ENCODE results near the gene STS. TPM values are rescaled to one million over a fixed set of nuclear protein-coding genes. Genes with fewer than 3 reads are reported as not detected.

The STS gene
- total RNA-seq, 4 donors from 2014 or later, result 5.4 to 9.3 (median 6.7) TPM

DNA sequence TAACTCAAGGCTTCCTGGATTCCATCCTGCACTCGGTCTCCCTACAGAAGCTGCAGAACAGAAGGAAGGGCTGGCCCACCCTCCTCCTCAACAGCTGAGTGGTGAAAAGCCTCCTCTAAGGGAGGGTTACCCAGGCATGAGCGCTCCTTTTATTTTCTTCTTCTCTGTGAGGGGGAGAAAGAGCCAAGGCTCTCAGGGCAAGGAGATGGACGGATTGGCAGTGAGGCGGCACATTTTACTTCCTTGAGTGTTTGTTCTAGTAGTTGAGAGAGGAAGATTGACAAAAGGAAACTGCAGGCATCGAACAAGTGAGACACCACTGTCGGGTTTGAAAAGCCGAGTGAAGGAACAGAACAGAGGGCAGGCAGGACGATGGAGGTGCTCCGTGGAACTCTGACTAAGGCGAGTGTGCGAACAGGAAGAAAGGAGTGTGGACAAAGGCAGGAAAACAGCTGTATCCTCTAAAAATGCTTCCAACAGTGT is 38.4 kb upstream of the STS start:
- Histone ChIP-seq H3K27me3 (no peaks in the 10 kb centered on the region), H3K4me1 (peaks cover 8 to 21% of the 10 kb centered on the region in 2 donors), H3K4me3 (replicated peaks in 1 of 3) (no peak overlapping the region), H3K9me3 (no peaks in the 10 kb centered on the region), H3K36me3 (peaks cover 0 to under 1% of the 10 kb centered on the region in 2 donors), H3K27ac (peak overlapping the region; percentile 8 to 61 (median 22))
- DNase-seq, result peak; percentile 30 to 34
- TF ChIP-seq, protein P1, sequence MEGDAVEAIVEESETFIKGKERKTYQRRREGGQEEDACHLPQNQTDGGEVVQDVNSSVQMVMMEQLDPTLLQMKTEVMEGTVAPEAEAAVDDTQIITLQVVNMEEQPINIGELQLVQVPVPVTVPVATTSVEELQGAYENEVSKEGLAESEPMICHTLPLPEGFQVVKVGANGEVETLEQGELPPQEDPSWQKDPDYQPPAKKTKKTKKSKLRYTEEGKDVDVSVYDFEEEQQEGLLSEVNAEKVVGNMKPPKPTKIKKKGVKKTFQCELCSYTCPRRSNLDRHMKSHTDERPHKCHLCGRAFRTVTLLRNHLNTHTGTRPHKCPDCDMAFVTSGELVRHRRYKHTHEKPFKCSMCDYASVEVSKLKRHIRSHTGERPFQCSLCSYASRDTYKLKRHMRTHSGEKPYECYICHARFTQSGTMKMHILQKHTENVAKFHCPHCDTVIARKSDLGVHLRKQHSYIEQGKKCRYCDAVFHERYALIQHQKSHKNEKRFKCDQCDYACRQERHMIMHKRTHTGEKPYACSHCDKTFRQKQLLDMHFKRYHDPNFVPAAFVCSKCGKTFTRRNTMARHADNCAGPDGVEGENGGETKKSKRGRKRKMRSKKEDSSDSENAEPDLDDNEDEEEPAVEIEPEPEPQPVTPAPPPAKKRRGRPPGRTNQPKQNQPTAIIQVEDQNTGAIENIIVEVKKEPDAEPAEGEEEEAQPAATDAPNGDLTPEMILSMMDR (IDR thresholded peaks at IDR 0.05), result no peak
- no peak for TF ChIP-seq POLR2A (IDR thresholded peaks at IDR 0.05)
- WGBS, 2 donors, result 11 to 20% methylated on average over 10 of the region's 11 CpGs
- intact Hi-C loops (cut with DNase I), result no loop called here

DNA sequence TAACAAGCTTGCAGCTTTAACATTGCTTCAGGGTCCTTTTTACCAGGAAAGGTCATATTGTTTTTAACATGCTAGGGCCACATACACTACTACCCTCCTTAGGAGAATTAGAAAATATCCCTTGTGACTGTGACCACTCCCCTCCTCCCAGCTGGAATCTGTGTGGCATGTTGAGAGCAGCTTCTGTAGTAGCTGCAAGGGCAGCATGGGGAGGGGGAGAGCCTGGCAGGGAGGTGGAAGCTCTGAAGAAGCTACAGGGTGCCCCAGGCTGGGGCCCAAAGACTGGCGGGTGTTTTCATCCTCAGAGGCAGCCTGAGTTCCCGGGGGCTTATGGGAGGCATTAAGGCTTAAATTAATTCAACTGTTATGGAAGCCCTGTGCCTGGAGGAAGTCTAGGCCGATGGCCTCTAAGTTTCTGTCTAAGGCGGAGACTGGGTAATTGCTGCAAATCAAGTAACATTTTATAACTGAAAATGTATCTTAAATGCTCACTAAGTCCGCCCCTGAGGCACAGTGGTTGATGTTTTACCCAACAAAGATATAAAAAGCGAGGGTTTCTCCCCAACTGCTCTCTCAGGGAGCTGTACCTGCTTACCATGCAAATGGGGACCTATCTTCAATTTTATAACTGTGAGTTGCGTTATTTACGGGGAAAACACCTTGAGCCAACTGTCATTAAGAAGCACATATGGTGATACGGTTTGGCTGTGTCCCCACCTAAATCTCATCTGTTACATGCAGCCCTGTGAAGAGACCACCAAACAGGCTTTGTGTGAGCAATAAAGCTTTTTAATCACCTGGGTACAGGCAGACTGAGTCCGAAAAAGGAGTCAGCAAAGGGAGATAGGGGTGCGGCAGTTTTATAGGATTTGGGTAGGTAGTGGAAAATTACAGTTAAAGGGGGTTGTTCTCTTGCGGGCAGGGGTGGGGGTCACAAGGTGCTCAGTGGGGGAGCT is 37.4 kb upstream of the STS start:
- Histone ChIP-seq H3K4me3 (replicated peaks in 1 of 3) (no peak overlapping the region), H3K36me3 (no peaks in the 10 kb centered on the region), H3K9me3 (no peaks in the 10 kb centered on the region), H3K4me1 (peaks cover 8 to 21% of the 10 kb centered on the region in 2 donors), H3K27ac (peak overlapping the region in 2 of 3 donors; percentile 22 to 61), H3K27me3 (no peaks in the 10 kb centered on the region)
- intact Hi-C loops (cut with DNase I), result no loop called here
- DNase-seq, result peak; percentile 6
- TF ChIP-seq, protein P1 (IDR thresholded peaks at IDR 0.05), result no peak
- no peak for TF ChIP-seq POLR2A (IDR thresholded peaks at IDR 0.05)
- 77 to 88% methylated on average over 12 of the region's 12 CpGs for WGBS, 2 donors

DNA sequence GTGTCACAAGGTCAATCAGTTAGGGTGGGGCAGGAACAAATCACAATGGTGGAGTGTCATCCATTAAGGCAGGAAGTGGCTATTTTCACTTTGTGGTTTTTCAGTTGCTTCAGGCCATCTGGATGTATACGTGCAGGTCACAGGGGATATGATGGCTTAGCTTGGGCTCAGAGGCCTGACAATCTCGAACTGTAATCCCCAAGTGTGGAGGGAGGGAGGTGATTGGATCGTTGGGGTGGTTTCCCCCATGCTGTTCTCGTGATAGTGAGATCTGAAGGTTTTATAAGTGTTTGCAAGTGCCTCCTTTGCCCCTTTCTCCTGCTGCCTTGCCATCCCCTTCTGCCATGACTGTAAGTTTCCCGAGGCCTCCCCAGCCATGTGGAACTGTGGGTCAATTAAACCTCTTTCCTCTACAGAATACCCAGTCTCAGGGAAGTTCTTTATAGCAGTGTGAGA is 36.7 kb upstream of the STS start:
- 62 to 92% methylated on average over 2 to 5 of the region's 5 CpGs for WGBS, 2 donors
- Histone ChIP-seq H3K9me3 (no peaks in the 10 kb centered on the region), H3K4me1 (peaks cover 8 to 21% of the 10 kb centered on the region in 2 donors), H3K27ac (no peak overlapping the region), H3K27me3 (no peaks in the 10 kb centered on the region), H3K36me3 (no peaks in the 10 kb centered on the region), H3K4me3 (replicated peaks in 1 of 3) (no peak overlapping the region)
- TF ChIP-seq, protein P1 (IDR thresholded peaks at IDR 0.05), result no peak
- DNase-seq, result no peak
- intact Hi-C loops (cut with DNase I), result no loop called here

DNA sequence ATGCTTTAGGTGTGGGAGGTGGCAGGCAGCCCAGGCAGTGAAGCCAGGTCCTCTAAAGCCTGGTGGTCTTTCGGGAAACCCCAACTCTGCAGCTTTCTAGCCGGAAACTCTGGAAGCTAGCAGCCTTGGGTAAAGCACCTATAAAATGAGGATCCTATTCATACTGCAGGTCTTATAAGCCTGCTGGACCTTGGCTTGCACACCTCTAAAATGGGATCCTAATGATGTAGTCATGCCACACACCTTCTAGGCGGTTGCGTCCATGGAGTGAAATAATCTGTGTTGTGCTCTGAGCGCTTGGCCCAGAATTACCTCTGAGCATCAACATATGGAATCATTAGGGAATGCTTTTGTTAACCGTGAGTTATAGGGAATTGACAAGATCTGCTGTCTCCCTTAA is 36.0 kb upstream of the STS start:
- no peak overlapping the region for H3K4me3 ChIP-seq (replicated peaks in 1 of 3)
- no peaks in the 10 kb centered on the region for H3K36me3 ChIP-seq
- intact Hi-C loops (cut with DNase I), result no loop called here
- TF ChIP-seq, protein P1 (IDR thresholded peaks at IDR 0.05), result no peak
- no peak for TF ChIP-seq POLR2A (IDR thresholded peaks at IDR 0.05)
- peaks cover 8 to 21% of the 10 kb centered on the region in 2 donors for H3K4me1 ChIP-seq
- 95 to 96% methylated on average over 4 to 5 of the region's 6 CpGs for WGBS, 2 donors
- H3K9me3 ChIP-seq, result no peaks in the 10 kb centered on the region
- no peak for DNase-seq
- H3K27ac ChIP-seq, result no peak overlapping the region
- no peaks in the 10 kb centered on the region for H3K27me3 ChIP-seq

DNA sequence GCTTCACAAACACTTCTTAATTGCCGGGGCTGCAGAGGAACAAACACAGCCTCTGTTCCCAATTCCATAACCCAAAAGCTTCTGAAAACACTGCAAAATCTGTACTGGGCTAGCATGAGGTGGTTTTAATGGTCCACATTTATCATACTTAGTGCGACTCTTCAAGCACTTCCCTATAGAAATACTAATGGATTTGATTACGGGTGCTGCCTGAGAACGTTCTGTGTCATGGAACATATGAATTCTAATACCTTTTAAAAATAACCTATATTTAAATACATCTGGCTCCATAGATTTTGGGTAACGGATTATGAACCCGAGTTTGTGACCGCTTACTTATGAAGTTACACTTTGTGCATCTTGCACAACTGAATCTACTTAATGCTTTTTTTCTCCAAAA is 35.4 kb upstream of the STS start:
- peaks cover 8 to 21% of the 10 kb centered on the region in 2 donors for H3K4me1 ChIP-seq
- no peak overlapping the region for H3K4me3 ChIP-seq (replicated peaks in 1 of 3)
- WGBS, 2 donors, result 97% methylated on average over 7 of the region's 7 CpGs
- intact Hi-C loops (cut with DNase I), result no loop called here
- no peaks in the 10 kb centered on the region for H3K9me3 ChIP-seq
- DNase-seq, result no peak
- H3K27ac ChIP-seq, result no peak overlapping the region
- no peak for TF ChIP-seq POLR2A (IDR thresholded peaks at IDR 0.05)
- TF ChIP-seq, protein P1 (IDR thresholded peaks at IDR 0.05), result no peak
- H3K27me3 ChIP-seq, result no peaks in the 10 kb centered on the region
- H3K36me3 ChIP-seq, result no peaks in the 10 kb centered on the region
